PC-3 (cell line): ENCODE measurements around the gene MRPS25.

Source experiments
- CTCF ChIP-seq: fragments of 300-600 bp; sonication (generic); conservative IDR thresholded peaks from 2 replicates; pipeline ENCODE4 v1.5.1; 2017; ENCODE audit warnings: antibody characterized with exemption, low read depth, mild to moderate bottlenecking, low read length
- EZH2 ChIP-seq: fragments of 300-600 bp; sonication (generic); IDR thresholded peaks from one replicate; pipeline ENCODE4 v1.6.1; 2017; ENCODE audit warnings: antibody characterized with exemption, mild to moderate bottlenecking, low read length; ENCODE audit not compliant: unreplicated experiment
- EZH2phosphoT487 ChIP-seq: fragments of 300-600 bp; sonication (generic); IDR thresholded peaks from 2 replicates; pipeline ENCODE4 v1.6.1; 2018; ENCODE audit warnings: mild to moderate bottlenecking, antibody characterized with exemption, low read length, borderline replicate concordance

- no peak for TF ChIP-seq CTCF
- TF ChIP-seq EZH2 = no peak
- TF ChIP-seq EZH2phosphoT487 = no peak
Observed at GRCh38 chr3:15050405-15051092, 14.6 kb downstream of the MRPS25 start.
